Head of caudate nucleus (tissue), 42 donors: ENCODE results near the gene PP2D1.
"Not testable (repeated sequence)": the region's sequence is repeated elsewhere in the genome, so short reads cannot be mapped to it uniquely, and the experiment has no call there.

Source experiments
- DNase-seq, 42 donors: peaks; one replicate each; pipeline versions ENCODE4 v3.0.0 to v3.0.0-alpha.2; 2020 to 2021; ENCODE audit warnings: mixed read lengths in 7 of 42
- intact Hi-C: fragments of 100-400 bp; cut with DNase I; formaldehyde crosslinking; loops from one replicate; pipeline ENCODE4 v1.15.0; 2022

PP2D1 gene, protein sequence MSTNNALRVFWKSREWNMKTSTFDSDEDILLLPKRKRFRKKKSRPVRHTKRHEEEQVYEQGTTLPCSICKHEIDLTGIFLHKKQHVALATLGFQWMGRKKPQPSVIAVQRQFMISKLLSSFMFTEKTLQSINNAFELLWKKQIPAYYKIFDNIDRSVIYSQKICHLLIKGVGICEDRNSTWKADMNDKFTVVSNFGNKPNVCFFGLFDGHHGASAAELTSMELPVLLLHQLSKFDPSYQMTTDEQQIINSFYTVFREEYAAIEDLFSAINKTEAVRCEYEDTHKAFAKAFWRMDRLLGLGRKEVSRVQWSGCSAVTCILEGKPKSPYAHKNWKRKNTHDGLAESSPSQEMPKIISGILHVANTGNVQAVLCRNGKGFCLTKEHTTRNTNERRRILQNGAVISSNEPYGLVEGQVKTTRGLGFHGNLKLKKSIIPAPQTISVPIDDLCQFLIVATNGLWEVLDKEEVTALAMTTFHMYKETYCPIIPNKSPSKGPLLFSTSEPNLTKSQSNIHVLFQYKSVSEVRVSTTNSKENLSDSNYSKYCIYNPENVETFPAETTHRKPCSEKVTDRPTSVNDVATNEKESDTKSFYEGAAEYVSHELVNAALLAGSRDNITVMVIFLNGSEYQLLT

DNA sequence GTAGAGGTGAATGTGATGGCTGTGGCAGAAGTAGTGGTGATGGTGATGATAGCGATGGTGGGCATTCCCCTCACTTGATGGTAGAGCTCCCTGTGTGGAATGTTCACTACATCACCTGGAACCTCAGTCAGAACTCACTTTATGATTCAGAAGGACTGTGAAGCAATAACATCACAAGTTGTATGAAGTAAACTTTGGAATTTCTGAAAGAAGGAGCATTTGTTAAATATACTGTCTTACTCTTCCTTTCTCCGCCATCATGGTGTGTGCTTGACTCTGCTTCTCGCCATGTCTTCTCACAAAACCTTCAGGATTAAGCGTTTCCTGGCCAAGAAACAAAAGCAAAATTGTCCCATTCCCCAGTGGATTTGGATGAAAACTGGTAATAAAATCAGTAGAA lies at the start of gene PP2D1:
PP2D1 (minus strand) TSS at position 101 of the 400 bp plus-strand sequence. CDS start 192 bp downstream, outside the sequence.
- intact Hi-C loops, result no loop called here
- no peak for DNase-seq

DNA sequence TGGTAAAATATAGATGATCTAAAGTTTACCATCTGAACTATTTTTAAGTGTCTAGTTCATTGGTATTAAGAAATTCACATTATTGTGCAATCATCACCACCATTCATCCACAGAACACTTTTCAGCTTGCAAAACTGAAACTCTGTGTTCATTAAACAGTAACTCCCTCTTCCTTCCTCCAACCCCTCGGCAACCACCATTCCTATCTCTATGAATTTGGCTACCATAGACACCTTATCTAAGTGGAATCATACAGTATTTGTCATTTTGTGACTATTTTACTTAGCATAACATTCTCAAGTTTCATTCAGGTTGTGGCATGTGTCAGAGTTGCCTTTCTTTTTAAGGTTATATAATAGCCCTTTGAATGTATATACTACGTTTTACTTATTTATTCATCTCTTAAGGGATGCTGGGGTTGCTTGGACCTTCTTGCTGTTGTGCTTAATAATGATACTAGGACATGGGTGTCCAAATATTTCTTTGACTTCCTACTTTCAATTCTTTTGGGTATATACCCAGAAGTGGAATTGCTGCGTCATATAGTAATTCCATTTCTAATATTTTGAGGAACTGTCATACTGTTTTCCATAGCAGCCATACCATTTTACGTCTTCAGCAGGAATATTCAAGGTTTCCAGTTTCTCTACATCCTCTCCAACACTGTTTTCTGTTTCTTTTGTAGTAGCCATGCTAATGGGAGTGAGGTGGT lies 49.1 kb upstream of the PP2D1 start:
- no peak for DNase-seq
- intact Hi-C loops, result no loop called here

DNA sequence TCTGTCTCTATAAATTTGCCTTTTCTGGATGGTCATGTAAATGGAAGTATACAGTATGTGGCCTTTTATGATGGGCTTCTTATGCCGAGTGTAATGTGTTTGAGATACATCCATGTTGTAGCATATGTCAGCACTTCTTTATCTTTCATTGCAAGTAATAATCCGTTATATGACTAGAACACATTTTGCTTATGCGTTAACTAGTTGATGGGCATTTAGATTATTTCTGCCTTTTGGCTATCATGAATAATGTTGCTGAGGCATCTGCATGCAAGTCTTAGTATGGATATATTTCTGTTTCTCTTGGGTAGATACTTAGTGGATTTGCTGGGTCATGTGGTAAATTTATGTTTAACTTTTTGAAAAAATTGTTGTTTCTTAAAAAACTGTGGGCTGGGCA lies 47.9 kb upstream of the PP2D1 start:
- intact Hi-C loops, result no loop called here
- DNase-seq, result no peak

DNA sequence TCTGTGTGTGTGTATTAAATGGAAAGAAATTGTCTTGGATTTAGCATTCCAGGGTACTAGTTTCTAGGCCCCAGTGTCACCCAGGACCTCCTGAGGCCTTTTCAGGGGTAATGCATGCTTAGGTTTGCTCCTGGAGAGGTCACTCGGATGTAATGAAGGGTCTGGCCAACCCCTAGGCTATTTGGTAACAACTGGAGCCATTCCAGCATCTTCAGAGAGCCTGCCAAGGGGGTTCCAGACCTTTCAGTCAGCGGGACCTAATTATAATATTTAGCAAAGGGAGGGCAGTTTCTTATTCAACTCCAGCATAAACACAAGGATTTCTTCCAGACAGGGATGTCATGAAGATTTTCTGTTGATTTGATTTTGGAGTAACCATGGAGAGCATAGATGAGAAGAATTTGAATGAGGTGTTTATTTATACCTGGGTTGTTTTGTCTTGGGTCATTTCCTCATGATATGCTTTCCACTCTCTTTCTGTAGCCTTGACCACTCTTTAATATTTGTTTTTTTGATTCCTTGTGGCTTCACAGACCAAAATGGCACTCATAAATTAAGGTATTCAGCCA lies 45.6 kb upstream of the PP2D1 start:
- intact Hi-C loops, result no loop called here
- DNase-seq, result peak in 5 of 42 donors; percentile 28 to 69 (median 30)

DNA sequence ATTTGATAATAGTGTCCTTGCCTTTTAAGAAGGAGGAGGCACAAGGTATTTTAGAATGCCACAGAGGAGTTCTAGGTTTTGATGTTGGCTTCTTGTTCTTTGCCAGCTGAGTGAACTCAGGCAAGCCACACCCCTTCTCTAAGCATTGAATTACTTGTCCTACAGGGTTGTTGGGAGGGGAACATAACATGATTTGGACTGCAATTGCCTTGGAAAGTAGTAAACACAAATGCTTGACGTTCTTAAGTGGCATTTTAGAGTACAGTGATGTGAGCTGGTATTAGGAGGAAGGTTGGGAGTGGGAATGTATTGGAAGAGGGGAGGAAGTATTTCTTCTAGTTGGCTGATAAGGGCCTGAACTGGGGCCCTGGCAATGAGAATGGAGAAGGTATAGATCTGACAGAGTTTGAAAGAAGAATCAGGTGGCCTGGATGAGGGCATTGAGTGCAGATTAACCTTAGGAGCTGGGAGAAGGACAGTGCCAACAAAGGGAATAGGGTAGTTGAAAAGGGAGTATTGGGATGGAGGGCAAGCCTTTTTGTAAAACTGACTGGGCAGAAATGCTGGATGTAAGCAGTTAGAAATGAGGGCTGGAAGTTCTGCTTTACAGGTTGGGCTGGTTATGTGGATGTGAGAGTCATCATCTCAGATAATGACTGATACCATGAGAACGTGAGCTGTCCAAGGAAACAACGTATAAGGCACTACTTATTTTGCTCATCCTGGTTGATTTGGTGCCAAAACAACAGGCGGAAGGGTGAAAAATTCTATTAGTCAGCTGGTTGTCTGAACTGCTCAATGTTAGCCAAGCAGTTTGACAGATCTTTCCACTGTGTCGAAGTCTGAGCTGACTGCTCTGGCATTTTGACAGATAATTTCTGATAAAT lies 44.9 kb upstream of the PP2D1 start:
- DNase-seq, result no peak
- intact Hi-C loops, result no loop called here

DNA sequence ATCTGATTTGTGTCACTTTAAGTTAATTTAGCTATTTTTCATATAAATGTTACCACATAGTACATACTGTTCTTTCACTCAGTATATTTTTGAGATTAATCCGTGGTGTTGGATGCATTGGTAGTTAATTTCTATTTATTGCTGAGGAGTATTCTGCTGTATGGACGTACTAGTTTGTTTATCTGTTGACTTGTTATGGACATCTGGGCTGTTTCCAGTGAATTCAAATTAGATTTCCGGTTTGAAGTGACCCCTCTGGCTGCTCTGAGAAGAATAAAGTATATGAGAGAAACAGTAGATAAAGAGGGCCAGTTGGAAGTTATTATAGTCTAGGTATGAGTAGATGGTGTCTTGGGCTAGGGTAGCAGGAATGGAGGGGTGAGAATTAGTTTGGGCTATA lies 43.8 kb upstream of the PP2D1 start:
- intact Hi-C loops, result no loop called here
- no peak for DNase-seq

DNA sequence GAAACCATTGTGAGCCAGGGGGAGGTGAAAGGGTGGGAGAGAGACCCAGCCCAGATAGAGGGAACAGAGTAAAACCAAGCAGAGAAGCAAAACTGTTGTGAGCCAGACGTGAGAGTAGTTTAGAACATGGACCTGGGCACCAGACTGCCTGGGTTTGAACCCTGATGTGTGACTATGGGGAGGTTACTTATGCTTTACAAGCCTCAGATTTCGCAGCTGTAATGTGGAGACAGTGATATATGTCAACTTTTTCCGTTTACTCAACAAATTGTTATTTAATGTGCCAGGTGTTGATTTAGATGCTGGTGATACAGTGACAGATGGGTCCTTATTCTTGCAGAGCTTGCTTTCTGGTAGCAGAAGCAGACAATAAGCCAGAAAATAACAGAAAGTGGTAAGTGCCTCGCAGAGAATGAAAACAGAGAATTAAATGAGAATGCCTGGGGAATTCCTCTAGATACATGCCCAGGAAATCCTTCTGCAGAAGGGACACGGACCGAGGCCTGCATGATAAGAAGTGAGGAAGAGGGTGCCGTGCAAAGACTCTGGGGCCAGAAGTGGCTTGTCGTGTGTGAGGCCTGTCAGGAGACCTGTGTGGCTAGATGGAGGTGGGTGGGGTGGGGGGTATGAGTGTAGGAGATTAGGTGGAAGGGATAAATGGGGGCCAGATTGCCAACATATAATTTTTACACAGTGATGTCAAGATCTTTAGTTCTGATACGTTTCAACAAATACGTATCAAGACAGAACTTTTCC lies 43.1 kb upstream of the PP2D1 start:
- peak in 1 of 42 donors; percentile 53 for DNase-seq
- intact Hi-C loops, result no loop called here

DNA sequence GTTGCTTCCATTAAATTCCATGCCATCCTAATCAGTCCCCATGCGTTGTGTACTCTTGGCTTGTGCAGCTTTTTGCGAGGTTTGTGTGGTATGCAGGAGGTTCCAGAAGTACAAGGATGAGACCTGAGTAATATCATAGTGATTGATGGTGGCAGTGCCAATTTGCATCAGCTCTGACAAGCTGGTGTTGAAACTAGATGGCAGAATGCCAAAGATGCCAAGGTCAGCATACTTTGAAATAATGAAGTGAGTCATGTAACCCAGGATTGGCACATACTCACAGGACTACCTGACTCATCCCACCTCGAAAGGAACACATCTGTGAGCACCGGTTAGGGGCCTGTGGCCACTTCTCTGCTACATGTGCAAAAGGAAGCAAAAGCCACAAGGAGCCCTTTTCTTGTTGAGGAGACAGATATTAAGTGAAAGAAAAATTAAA lies 42.5 kb upstream of the PP2D1 start:
- intact Hi-C loops, result no loop called here
- peak in 19 of 42 donors; percentile 15 to 76 (median 42) for DNase-seq

DNA sequence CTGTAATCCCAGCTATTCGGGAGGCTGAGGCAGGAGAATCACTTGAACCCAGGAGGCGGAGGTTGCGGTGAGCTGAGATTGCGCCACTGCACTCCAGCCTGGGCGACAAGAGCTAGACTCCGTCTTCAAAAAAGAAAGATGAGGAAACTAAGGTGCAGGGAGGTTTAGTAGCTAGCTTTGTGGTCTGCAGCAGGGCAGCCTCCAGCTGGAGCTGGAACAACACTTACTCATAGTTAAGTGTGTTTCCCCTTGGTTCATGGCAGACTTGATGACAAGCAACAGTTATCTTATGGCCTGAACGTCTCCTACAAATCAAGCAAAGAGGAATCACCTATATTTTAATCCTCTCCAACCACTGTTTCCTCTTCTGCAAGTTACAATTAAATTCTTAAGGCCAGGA lies 40.8 kb upstream of the PP2D1 start:
- no peak for DNase-seq
- intact Hi-C loops, result no loop called here

DNA sequence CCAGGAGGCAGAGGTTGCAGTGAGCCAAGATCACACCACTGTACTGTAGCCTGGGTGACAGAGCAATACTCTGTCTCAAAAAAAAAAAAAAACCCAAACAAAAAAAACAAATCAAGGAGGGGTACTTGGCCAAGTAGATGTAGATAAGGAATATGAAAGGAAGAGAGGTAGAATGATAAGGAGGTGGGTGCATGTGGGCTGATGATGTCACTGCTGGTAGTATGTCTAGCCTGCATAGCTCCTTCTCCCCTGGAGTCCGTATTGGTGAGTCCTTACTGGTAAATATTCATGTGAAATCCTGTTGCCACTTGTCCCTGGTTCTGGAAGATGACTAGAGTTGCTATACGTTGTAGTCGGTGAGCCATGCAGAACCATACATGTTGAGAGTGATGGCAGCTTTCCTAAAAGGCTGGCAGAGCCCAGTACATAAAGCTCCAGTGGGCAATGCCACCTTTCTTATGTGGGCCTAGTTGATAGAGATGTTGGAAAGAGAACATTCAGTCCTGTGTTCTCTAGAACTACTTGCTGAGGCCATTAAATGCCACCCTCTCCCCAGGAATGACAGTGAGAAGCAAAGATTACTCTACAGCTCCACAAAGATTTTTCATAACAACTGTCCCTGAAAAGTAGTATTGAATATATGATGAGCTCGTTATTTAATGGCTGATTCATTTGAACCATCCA lies 39.2 kb upstream of the PP2D1 start:
- intact Hi-C loops, result no loop called here
- DNase-seq, result no peak

DNA sequence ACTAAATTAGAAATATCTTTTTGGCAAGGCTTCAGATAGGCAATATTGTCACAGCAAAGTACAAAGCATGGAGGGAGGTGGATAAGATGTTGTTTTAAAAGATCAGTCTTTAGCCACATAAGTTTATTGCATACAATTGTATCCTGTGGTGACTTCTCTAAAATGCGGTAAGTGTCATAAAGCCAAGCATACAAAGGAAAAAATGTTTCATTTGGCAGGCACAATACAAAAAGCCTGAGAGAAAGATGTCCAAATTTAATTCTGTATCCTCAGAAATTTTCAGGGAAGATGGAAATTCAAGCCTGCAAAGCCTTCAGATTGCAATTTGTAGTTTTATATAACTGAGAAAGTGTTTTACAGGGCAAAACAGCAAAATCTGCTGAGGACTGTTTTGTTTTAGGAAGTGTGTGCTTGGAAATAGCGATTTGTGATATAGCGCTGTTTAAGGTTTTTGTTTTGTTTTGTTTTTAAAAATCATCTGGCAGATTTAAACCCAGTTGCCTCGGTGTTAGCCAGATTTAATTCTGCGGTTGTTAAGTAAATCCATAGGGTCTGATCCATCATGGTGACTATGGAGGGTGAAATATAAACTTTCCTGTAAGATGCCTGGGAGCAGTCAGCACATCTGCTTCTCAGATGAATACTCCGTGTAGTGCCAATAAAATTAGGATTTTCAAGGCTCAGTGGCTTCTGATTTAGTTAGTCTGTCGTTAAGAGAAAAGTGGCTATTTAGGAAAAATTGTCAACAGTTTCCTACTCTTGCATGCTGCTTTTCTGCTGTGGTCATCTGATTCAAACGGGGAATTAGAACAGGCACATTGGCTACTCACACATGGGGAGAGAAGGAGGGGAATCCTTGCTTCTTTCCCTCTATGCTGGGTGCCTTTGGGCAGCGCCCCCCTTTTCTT lies 36.2 kb upstream of the PP2D1 start:
- intact Hi-C loops, result loop anchor here (10.0 kb wide), 1 partner anchor 137 kb away; the partner anchor contains the start of gene SGO1
- no peak for DNase-seq

DNA sequence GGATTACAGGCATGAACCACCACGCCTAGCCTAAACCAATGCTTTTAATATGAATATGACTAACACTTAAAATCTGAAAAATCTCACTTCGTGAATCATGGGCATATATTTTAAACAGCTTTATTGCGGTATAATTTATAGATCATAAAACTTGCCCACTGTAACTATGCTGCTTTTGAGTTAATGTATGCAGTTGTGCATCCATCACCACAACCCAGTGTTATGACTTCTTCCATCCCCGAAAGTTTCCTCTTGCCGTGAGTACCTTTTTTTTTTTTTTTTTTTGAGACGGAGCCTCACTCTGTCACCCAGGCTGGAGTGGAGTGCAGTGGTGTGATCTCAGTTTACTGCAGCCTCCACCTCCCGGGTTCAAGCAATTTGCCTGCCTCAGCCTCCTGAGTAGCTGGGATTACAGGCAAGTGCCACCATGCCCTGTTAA lies 35.3 kb upstream of the PP2D1 start:
- intact Hi-C loops, result loop anchor here (10.0 kb wide), 1 partner anchor 137 kb away; the partner anchor contains the start of gene SGO1
- DNase-seq, result no peak

DNA sequence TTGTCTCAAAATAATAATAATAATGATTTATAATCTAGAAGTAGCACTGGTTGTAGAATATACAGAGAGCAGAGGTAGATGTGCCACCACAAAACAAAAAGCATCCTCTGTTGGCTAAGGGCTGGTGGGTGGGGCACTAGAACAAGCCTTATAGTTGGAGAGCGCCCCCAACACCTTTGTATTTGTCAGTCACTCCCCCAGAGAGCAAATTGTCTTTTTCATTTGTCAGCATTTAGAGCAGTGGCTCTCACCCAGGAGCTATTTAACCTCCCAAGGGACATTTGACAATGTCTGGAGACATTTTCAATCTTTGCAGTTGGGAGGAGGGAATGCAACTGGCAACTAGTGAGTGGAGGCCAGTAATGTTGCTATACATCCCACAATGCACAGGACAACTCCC lies 34.5 kb upstream of the PP2D1 start:
- no peak for DNase-seq
- intact Hi-C loops, result loop anchor here (10.0 kb wide), 1 partner anchor 138 kb away; the partner anchor contains the start of gene SGO1

DNA sequence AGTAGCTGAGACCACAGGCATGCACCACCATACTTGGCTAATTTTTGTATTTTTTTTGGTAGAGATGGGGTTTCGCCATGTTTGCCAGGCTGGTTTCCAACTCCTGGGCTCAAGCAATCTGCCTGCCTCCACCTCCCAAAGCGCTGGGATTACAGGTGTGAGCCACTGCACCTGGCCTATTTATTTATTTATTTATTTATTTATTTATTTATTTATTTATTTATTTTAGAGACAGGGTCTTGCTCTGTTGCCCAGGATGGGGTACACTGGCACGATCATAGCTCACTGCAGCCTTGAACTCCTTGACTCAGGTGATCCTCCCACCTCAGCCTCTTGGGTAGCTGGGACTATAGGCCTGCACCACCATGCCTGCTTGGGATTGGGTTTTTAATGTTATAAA lies 33.1 kb upstream of the PP2D1 start:
- not testable (repeated sequence) for DNase-seq
- intact Hi-C loops, result loop anchor here (10.0 kb wide), 1 partner anchor 140 kb away; the partner anchor contains the start of gene SGO1

DNA sequence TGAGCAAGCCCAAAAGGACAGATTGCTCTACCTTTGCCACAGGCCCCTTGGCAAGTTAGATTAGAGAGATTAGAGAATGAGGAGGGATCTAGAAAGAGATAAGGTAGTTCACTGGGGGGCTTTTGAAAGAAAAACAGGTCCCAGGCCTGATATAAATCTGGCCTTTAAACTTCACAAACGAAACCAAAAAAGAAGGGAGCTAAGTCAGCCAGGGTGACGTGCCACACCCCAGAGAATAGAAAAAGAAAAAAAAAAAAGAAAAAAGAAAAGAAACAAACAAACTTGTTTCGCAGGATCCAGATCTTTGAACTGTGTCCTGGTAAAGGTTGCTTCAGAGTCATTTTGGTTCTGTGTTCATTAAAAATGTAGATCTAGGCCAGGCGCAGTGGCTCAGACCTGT lies 31.8 kb upstream of the PP2D1 start:
- intact Hi-C loops, result loop anchor here (5.0 to 10.0 kb wide), 2 partner anchors 97 to 141 kb away; partner anchors contain the start of genes RAB5A and SGO1
- DNase-seq, result no peak

DNA sequence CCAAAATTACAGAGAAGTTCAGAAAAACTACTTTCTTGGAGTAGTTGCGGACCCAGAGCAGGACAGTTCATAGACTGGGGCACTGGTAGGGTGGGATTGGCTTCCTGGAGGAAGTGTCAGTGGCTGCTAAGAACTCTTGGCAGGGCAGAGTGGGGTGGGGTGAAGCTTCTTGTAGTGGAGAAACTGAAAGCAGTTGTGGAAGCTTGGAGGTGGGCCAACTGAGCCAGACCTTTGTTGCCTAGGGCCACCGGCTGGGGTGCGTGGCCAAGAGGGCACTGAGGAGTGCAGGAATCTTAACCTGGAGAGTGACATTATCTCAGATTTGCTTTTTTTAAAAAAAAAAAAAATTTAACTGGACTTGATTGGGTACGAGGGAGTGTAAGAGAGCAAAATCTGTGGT lies 31.3 kb upstream of the PP2D1 start:
- intact Hi-C loops, result loop anchor here (5.0 to 10.0 kb wide), 2 partner anchors 96 to 141 kb away; partner anchors contain the start of genes RAB5A and SGO1
- DNase-seq, result peak; percentile 35 to 89 (median 69)
